ENCODE results near the gene PIK3AP1.
"Not testable (repeated sequence)": the region's sequence is repeated elsewhere in the genome, so short reads cannot be mapped to it uniquely, and the experiment has no call there.

Gene PIK3AP1

DNA sequence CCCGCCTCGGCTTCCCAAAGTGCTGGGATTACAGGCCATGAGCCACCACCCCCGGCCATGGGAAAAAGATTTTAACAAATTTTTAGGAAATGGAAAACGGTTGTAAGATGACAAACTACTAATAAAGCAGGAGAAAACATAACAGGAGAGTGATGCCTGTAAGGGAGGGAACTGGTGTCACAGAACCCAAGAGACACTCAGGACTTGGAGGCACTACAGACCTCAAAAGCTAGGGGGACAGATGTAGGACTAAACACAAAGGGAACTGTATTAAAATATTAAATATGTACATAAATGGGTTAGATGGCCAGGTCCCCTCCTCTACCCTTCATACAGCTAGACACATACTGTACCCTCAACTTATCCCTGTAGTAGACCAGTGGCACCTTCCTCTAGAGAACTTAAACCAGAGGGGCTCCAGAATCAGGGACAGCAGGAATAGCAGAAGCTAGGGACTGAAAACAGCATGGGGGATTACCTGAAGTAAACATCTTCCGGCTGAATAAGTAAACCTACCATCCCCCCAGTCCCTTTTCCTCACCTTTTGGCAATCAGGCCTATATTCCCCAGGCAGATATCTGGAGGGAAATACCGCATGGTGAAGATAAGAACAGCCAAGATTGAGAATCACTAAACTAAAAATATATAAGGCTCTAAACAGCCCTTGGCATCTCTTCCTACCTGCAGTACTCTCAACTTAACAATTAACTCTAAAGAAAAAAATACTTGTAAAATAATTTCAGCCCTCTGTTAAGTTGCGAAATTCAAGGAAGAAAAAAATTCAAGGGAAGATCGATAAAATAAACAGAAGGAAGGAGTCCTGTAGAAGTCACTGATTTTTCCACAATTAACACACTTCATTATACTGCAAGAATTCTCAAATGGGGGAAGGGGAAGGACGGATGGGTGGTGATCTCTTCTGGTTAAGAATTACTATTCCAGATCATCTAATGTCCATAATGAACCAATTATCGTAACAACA is 149.0 kb downstream of the PIK3AP1 start:
- DNase-seq = no peak

DNA sequence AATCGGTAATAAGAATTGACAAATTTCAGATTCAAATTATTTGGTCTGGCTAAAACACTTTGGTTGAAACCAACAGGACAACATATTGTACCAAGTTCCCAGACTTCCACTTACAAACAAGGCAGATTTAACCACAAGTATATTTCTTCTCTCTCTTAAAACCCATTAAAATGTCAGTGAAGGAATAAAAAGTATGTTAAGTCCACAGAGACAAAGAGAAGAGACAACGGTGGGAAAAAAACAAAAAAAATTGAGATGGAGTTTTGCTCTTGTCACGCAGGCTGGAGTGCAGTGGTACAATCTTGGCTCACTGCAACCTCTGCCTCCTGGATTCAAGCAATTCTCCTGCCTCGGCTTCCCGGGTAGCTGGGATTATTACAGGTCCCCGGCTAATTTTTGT is 149.8 kb downstream of the PIK3AP1 start:
- DNase-seq = no peak

DNA sequence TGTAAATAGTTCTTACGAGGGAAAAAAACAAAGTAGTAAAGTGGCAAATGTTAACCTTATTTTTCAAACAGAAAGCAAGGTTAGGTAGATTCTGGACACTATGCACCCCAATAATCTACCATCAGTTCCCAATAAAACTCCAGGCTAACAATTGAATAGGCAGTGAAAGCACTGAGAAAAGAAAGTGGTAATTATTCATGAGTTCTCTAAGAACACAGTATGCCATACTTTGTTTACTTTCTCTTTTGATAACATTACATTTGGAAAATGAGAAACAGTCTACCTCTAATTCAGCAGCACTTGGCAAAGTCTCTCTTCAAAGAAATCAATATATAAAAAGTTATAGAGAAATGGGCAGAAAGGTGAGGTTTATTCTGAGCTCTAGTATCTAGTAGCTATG is 151.9 kb downstream of the PIK3AP1 start:
- DNase-seq = no peak

DNA sequence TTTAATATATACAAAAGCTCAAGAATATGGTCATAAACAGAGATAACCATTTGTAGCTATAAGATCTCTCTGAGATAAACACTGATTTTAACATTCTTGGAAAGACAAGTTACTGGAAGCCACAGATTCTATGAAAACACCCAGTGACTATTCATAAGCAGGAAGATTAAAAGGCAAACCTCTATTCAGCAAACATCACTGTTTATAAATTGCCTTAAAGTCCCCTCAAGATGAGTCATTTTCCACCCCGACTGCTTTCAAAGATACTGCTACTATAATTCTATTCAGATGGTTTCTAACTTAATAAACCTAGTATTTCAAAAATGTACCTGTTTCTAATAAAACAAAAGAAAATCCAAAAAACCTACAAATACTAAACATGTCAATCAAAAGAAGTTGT is 154.5 kb downstream of the PIK3AP1 start:
- no peak for DNase-seq

DNA sequence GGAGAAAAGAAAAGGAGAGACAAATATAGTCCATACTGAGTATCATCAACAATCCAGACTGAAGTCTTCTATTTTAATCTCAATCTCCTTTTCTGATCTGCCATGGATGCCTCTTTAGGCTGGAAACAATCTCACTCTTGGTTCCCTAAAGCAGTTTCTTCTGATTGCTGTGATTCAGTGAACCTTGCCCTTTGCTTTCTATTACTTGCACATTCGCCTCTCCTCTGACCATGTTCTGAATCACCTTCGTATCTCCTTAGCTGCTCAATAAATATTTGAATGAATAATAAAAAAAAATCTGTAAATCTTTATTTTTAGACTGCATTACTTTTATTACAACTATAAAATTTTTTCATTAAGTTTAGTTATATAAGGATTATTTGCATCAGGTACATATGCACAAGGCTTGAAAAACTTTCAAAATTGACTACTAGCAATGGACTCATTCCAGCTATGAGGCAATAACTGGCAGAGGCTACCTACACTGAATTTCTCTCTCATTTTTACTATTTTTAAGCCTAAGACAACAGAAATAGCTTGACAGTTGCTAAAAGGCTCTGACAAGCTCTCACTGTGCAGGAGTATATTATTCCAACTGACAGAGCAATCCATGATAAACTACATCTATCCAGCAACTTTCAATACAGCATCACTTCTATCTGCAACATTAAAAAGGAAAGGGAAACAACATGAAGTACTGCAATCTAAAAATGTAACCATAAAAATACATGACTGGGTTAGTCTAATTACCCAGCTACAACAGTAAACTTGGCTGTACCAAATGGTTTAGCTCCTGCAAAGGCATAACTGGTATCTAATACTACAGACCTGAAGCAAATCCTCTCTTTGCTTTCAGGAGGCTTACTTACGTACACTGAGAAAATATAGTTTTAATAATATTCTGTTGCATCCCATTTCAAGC is 159.1 kb downstream of the PIK3AP1 start:
- no peak for DNase-seq

DNA sequence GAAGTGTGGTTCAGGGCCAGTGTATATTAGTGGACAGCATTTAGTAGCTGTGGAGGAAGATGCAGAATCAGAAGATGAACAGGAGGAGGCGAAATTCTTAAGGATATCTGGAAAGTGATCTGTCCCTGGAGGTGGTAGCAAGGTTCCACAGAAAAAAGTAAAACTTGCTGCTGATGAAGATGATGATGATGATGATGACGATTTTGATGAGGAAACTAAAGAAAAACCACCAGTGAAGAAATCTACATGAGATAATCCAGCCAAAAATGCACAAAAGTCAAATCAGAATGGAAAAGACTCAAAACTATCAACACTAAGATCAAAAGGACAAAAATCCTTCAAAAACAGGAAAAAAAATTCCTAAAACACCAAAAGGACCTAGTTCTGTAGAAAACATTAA is 159.8 kb downstream of the PIK3AP1 start:
- DNase-seq = no peak

DNA sequence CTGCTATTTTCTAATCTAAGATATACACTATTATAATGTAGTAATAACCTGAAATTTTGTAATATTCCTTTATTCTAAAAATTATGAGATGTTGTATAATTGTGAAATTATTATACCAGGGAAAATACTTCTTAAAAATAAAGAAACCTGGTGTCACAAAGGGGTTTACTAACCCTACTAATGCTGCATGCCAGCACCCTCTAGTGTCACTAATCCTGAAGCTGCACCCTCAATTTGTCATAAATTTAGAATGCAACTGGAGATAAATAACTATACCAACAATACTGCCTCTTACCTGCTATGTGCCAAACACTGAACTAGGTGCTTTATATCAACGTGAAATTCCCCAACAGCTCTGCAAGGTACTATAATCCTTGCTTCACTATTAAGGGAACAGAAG is 164.3 kb downstream of the PIK3AP1 start:
- no peak for DNase-seq

DNA sequence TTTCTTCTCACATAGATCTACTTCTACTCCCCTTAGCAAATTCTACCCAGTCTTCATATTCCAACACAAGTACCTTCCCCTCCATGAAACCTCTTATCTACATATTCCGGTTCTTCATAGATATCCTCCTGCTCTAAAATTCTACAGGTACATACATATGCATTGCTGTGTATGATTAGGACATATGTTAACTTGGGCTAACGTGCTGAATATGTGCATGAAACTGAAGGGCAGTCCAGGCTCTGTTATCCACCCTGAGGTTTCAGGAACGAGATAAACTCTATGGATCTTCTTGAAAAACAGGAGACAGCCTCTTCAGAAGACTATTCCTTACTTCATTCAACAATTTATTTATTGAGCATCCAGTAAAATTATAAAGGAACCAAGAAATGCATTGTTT is 165.0 kb downstream of the PIK3AP1 start:
- DNase-seq = no peak

DNA sequence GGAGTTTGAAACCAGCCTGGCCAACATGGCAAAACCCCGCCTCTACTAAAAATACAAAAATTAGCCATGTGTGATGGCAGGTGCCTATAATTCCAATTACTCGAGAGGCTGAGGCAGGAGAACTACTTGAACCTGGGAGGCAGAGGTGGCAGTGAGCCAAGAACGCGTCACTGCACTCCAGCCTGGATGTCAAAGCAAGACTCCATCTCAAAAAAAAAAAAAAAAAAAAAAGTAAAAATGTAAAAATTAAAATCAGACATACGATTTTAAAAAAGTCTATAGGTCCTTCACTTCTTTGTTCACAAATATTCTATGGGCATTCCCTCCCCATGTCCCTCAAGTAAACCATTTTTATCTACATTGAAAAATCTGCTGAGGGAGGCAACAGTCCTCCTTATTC is 171.7 kb downstream of the PIK3AP1 start:
- DNase-seq = no peak

DNA sequence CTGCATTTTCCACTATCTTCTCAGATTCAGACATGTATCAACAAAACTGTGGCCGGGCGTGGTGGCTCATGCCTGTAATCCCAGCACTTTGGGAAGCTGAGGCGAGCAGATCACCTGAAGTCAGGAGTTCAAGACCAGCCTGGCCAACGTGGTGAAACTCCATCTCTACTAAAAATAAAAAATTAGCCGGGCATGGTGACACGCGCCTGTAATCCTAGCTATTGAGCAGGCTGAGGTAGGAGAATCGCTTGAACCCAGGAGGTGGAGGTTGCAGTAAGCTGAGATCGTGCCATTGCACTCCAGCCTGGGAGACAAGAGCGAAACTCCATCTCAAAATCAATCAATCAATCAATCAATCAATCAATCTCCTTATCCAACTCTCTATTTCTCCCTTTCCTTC is 174.8 kb downstream of the PIK3AP1 start:
- not testable (repeated sequence) for DNase-seq
